ENCODE data around the gene GPD1L.

The GPD1L gene

GRCh38 chr3:32123620-32124019 is 17.2 kb downstream of the GPD1L start:
- Histone ChIP-seq H3K27me3 (no peaks in the 10 kb centered on the region), H3K36me3 (no peaks in the 10 kb centered on the region), H3K9me3 (no peaks in the 10 kb centered on the region), H3K4me1 (peaks cover 0 to 12% (median 3%) of the 10 kb centered on the region in 4 donors), H3K4me3 (no peak overlapping the region), H3K27ac (no peak overlapping the region)
- DNase-seq: no peak
- TF ChIP-seq, protein P1, sequence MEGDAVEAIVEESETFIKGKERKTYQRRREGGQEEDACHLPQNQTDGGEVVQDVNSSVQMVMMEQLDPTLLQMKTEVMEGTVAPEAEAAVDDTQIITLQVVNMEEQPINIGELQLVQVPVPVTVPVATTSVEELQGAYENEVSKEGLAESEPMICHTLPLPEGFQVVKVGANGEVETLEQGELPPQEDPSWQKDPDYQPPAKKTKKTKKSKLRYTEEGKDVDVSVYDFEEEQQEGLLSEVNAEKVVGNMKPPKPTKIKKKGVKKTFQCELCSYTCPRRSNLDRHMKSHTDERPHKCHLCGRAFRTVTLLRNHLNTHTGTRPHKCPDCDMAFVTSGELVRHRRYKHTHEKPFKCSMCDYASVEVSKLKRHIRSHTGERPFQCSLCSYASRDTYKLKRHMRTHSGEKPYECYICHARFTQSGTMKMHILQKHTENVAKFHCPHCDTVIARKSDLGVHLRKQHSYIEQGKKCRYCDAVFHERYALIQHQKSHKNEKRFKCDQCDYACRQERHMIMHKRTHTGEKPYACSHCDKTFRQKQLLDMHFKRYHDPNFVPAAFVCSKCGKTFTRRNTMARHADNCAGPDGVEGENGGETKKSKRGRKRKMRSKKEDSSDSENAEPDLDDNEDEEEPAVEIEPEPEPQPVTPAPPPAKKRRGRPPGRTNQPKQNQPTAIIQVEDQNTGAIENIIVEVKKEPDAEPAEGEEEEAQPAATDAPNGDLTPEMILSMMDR (IDR thresholded peaks at IDR 0.05): no peak
- intact Hi-C loops (cut with DNase I; ENCODE audit: low total_unique reads): no loop called here

DNA sequence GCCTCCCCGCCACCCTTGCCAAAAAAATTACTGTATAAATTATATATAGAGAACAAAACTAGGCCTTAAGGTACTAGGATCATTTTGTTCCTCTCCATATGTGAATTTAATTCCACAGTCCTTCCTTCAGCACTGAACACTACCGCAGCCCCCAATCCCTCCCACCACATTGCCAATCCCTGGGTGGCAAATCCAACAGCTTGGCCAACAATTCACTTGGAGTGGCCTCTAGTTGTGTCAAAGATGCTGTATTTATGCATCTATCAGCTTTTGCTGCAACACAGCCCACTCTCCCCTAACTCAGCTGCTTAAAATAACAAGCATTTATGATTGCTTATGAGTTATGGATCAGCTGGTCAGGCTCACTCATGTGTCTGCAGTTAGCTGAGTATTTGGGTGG is 18.6 kb downstream of the GPD1L start:
- TF ChIP-seq, protein P1 (IDR thresholded peaks at IDR 0.05): no peak
- no peak for DNase-seq
- no peak overlapping the region for H3K27ac ChIP-seq
- no peak overlapping the region for H3K4me3 ChIP-seq
- H3K36me3 ChIP-seq: peaks cover 0 to 6% (median 5%) of the 10 kb centered on the region in 3 donors
- intact Hi-C loops (cut with DNase I; ENCODE audit: low total_unique reads): no loop called here
- H3K9me3 ChIP-seq: no peaks in the 10 kb centered on the region
- peaks cover 0 to 12% (median 3%) of the 10 kb centered on the region in 4 donors for H3K4me1 ChIP-seq
- no peaks in the 10 kb centered on the region for H3K27me3 ChIP-seq

- H3K27me3 ChIP-seq: no peaks in the 10 kb centered on the region
- peaks cover 13 to 20% (median 19%) of the 10 kb centered on the region in 3 donors for H3K36me3 ChIP-seq
- H3K9me3 ChIP-seq: no peaks in the 10 kb centered on the region
- intact Hi-C loops (cut with DNase I; ENCODE audit: low total_unique reads): no loop called here
- DNase-seq: no peak
- H3K27ac ChIP-seq: no peak overlapping the region
- H3K4me3 ChIP-seq: no peak overlapping the region
- H3K4me1 ChIP-seq: peaks cover 0 to 12% (median 2%) of the 10 kb centered on the region in 4 donors
- TF ChIP-seq, protein P1 (IDR thresholded peaks at IDR 0.05): no peak
These were observed 20.0 kb downstream of the GPD1L start for GRCh38 chr3:32126305-32127015.

- Histone ChIP-seq H3K27ac (no peak overlapping the region), H3K4me3 (no peak overlapping the region), H3K36me3 (peaks cover 13 to 25% (median 19%) of the 10 kb centered on the region in 3 donors), H3K9me3 (no peaks in the 10 kb centered on the region), H3K27me3 (no peaks in the 10 kb centered on the region), H3K4me1 (peaks cover 0 to 12% (median 3%) of the 10 kb centered on the region in 4 donors)
- DNase-seq: no peak
- intact Hi-C loops (cut with DNase I; ENCODE audit: low total_unique reads): no loop called here
- TF ChIP-seq, protein P1 (IDR thresholded peaks at IDR 0.05): no peak
These were observed 20.9 kb downstream of the GPD1L start for GRCh38 chr3:32127219-32127826.

GRCh38 chr3:32128936-32129335 is 22.5 kb downstream of the GPD1L start:
- H3K27ac ChIP-seq: no peak overlapping the region
- no peaks in the 10 kb centered on the region for H3K27me3 ChIP-seq
- no peak for DNase-seq
- TF ChIP-seq, protein P1 (IDR thresholded peaks at IDR 0.05): no peak
- peaks cover 0 to 16% (median 6%) of the 10 kb centered on the region in 4 donors for H3K4me1 ChIP-seq
- H3K36me3 ChIP-seq: peaks cover 13 to 25% (median 19%) of the 10 kb centered on the region in 3 donors
- H3K4me3 ChIP-seq: no peak overlapping the region
- intact Hi-C loops (cut with DNase I; ENCODE audit: low total_unique reads): no loop called here
- no peaks in the 10 kb centered on the region for H3K9me3 ChIP-seq

Data from tibial artery (tissue), 4 donors.